Fibroblast of lung (primary cell): ENCODE measurements around the gene TMEM116. TPM values are rescaled to one million over a fixed set of nuclear protein-coding genes. Genes with fewer than 3 reads are reported as not detected.

Experiments used
- DNase-seq, 2 donors: peaks; one replicate each; pipeline versions ENCODE4 v3.0.0 to v3.0.0-alpha.2; 2010; ENCODE audit warnings: low read depth in 2 of 2
- H2AFZ ChIP-seq: 2 replicates; pipeline ENCODE4 v1.5.1; 2012; ENCODE audit warnings: low read length, control low read depth, inconsistent platforms
- H3K27ac ChIP-seq: 2 replicates; pipeline ENCODE4 v1.5.1; 2011; ENCODE audit warnings: low read length, control low read depth; ENCODE audit not compliant: insufficient read depth
- H3K27me3 ChIP-seq: 2 replicates; pipeline ENCODE4 v1.5.1; 2011; ENCODE audit warnings: mild to moderate bottlenecking, low read length; ENCODE audit not compliant: control insufficient read depth, insufficient read depth
- H3K36me3 ChIP-seq: 2 replicates; pipeline ENCODE4 v1.5.1; 2011; ENCODE audit warnings: low read length; ENCODE audit not compliant: control insufficient read depth, insufficient read depth
- H3K4me1 ChIP-seq: 2 replicates; pipeline ENCODE4 v1.5.1; 2011; ENCODE audit warnings: low read length; ENCODE audit not compliant: control insufficient read depth, insufficient read depth; ENCODE audit errors: extremely low read depth
- H3K4me2 ChIP-seq: 2 replicates; pipeline ENCODE4 v1.5.1; 2011; ENCODE audit warnings: low read length, control low read depth; ENCODE audit not compliant: insufficient read depth; ENCODE audit errors: extremely low read depth
- H3K4me3 ChIP-seq, 4 experiments: fragments of 200-600 bp in 1 of 4; sonication (generic) in 1 of 4; replicated peaks in 1 of 4; 2 replicates each; pipeline ENCODE4 v1.5.1; 2011 to 2016; ENCODE audit warnings: low read length in 4 of 4, low read depth in 3 of 4, mild to moderate bottlenecking in 3 of 4, control low read depth in 2 of 4, inconsistent platforms in 1 of 4, mixed read lengths in 1 of 4; ENCODE audit not compliant: insufficient read depth in 1 of 4; ENCODE audit errors: control extremely low read depth in 1 of 4
- H3K79me2 ChIP-seq: 2 replicates; pipeline ENCODE4 v1.5.1; 2012; ENCODE audit warnings: mild to moderate bottlenecking, low read length, inconsistent platforms; ENCODE audit not compliant: control insufficient read depth, insufficient read depth
- H3K9ac ChIP-seq: 2 replicates; pipeline ENCODE4 v1.5.1; 2011; ENCODE audit warnings: mild to moderate bottlenecking, low read length, control low read depth; ENCODE audit not compliant: insufficient read depth
- H3K9me3 ChIP-seq: 2 replicates; pipeline ENCODE4 v1.5.1; 2012; ENCODE audit warnings: low read depth, low read length; ENCODE audit not compliant: control insufficient read depth, insufficient read depth
- H4K20me1 ChIP-seq: 2 replicates; pipeline ENCODE4 v1.5.1; 2011; ENCODE audit warnings: low read length; ENCODE audit not compliant: control insufficient read depth, insufficient read depth; ENCODE audit errors: extremely low read depth
- CTCF ChIP-seq, 2 donors: IDR thresholded peaks in 1 of 2; conservative IDR thresholded peaks in 1 of 2; 1 replicate in 1 of 2; 2 replicates in 1 of 2; pipeline ENCODE4 v1.5.1; 2011 to 2012; ENCODE audit warnings: low read length in 2 of 2, control low read depth in 1 of 2, inconsistent platforms in 1 of 2, low read depth in 1 of 2, mild to moderate bottlenecking in 1 of 2
- EZH2 ChIP-seq: IDR thresholded peaks from 2 replicates; pipeline ENCODE4 v1.5.1; 2012; ENCODE audit warnings: low read length, control low read depth, mild to moderate bottlenecking; ENCODE audit errors: missing control alignments
- polyA plus RNA-seq, 2 donors: library from polyadenylated mRNA; depleted of rRNA in 1 of 2; stranded (reverse) in 1 of 2; unstranded in 1 of 2; fragments of >200 nt; gene quantifications; 2 replicates each; pipeline ENCODE4 v1.2.1, GENCODE V29; 2011 to 2012; ENCODE audit warnings: missing spikeins in 1 of 2
- total RNA-seq: library from RNA; depleted of rRNA; stranded (reverse); fragments of >200 nt; gene quantifications from 2 replicates; pipeline ENCODE4 v1.2.1, GENCODE V29; 2014

TMEM116 gene
- total and polyA plus RNA-seq, 2 donors (not counting 1 experiment from before 2014, with no cell fraction given): 7.8 to 21.8 TPM

DNA sequence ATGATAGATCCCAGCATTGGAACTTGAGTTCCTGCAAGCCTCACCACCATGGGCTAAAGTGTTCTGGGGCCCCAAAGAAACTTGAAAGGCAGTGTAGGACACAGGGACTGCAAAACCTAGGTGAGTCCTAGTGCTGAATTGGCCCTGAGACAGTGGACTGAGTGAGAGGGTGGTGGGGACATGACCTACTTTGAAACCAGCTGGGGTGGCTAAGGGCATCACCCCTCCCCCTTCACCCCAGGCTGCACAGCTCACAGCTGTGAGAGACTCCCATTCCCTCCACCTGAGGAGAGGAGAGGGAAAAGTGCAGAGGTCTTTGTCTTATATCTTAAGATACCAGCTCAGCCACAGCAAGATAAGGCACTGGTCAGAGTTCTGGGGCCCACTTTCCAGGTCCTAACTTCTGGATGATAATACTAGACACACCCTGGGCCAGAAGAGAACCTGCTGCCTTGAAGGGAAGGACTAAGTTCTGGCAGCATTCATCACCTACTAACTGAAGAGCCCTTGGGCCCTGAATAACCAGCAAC lies 108.5 kb downstream of the TMEM116 start:
- Histone ChIP-seq H3K4me2 (no peak overlapping the region), H3K4me3 (no peak overlapping the region), H3K79me2 (no peaks in the 10 kb centered on the region), H3K9me3 (no peaks in the 10 kb centered on the region), H3K4me1 (no peaks in the 10 kb centered on the region), H3K9ac (no peak overlapping the region), H4K20me1 (no peaks in the 10 kb centered on the region), H3K36me3 (peaks cover 2% of the 10 kb centered on the region), H3K27me3 (no peaks in the 10 kb centered on the region), H3K27ac (no peak overlapping the region), H2AFZ (no peak overlapping the region)
- no peak for DNase-seq
- TF ChIP-seq EZH2 (no peak), CTCF (conservative IDR thresholded peaks at IDR 0.05 in 1 of 2, IDR thresholded peaks at IDR 0.05 in 1 of 2; ENCODE audit: low read depth in 1 of 2, low read length in 2 of 2) (no peak)

- H3K9ac ChIP-seq: no peak overlapping the region
- TF ChIP-seq EZH2 (no peak), CTCF (conservative IDR thresholded peaks at IDR 0.05 in 1 of 2, IDR thresholded peaks at IDR 0.05 in 1 of 2; ENCODE audit: low read depth in 1 of 2, low read length in 2 of 2) (no peak)
- H3K79me2 ChIP-seq: no peaks in the 10 kb centered on the region
- no peak overlapping the region for H2AFZ ChIP-seq
- H3K4me1 ChIP-seq: no peaks in the 10 kb centered on the region
- H4K20me1 ChIP-seq: no peaks in the 10 kb centered on the region
- no peak overlapping the region for H3K4me2 ChIP-seq
- peaks cover 4% of the 10 kb centered on the region for H3K36me3 ChIP-seq
- no peaks in the 10 kb centered on the region for H3K9me3 ChIP-seq
- H3K27ac ChIP-seq: no peak overlapping the region
- no peak for DNase-seq
- H3K27me3 ChIP-seq: no peaks in the 10 kb centered on the region
- H3K4me3 ChIP-seq: no peak overlapping the region
These were observed 111.8 kb downstream of the TMEM116 start for GRCh38 chr12:111901182-111901581.

- H3K27me3 ChIP-seq: no peaks in the 10 kb centered on the region
- DNase-seq: no peak
- no peak overlapping the region for H2AFZ ChIP-seq
- no peak overlapping the region for H3K4me3 ChIP-seq
- H3K4me2 ChIP-seq: no peak overlapping the region
- no peaks in the 10 kb centered on the region for H3K79me2 ChIP-seq
- H3K9ac ChIP-seq: no peak overlapping the region
- no peaks in the 10 kb centered on the region for H4K20me1 ChIP-seq
- peaks cover 10% of the 10 kb centered on the region for H3K36me3 ChIP-seq
- no peak for TF ChIP-seq EZH2
- TF ChIP-seq CTCF (conservative IDR thresholded peaks at IDR 0.05 in 1 of 2, IDR thresholded peaks at IDR 0.05 in 1 of 2; ENCODE audit: low read depth in 1 of 2, low read length in 2 of 2): no peak
- H3K9me3 ChIP-seq: no peaks in the 10 kb centered on the region
- H3K4me1 ChIP-seq: no peaks in the 10 kb centered on the region
- no peak overlapping the region for H3K27ac ChIP-seq
These were observed 118.4 kb downstream of the TMEM116 start for GRCh38 chr12:111894556-111894955.
